Testis (tissue), 3 donors: ENCODE measurements around the gene NOS3. TPM values are rescaled to one million over a fixed set of nuclear protein-coding genes. Genes with fewer than 3 reads are reported as not detected.

ENCODE experiments used
- DNase-seq: peaks from one replicate; pipeline ENCODE4 v3.0.0-alpha.2; 2019
- H3K27ac ChIP-seq, 2 donors: fragments of 200-600 bp; sonication (generic); one replicate each; pipeline ENCODE4 v1.5.1; 2019
- H3K27me3 ChIP-seq: fragments of 200-600 bp; sonication (generic); one replicate; pipeline ENCODE4 v1.5.1; 2019
- H3K36me3 ChIP-seq: fragments of 200-600 bp; sonication (generic); one replicate; pipeline ENCODE4 v1.5.1; 2017; ENCODE audit warnings: low read depth; ENCODE audit errors: missing control alignments
- H3K4me1 ChIP-seq: fragments of 200-600 bp; sonication (generic); one replicate; pipeline ENCODE4 v1.5.1; 2019
- H3K4me3 ChIP-seq, 2 donors: fragments of 200-600 bp; sonication (generic); one replicate each; pipeline ENCODE4 v1.5.1; 2017 to 2019
- H3K9me3 ChIP-seq: fragments of 200-600 bp; sonication (generic); one replicate; pipeline ENCODE4 v1.5.1; 2017
- CTCF ChIP-seq, 3 experiments: fragments of 450-650 bp in 2 of 3; fragments of 200-600 bp in 1 of 3; sonication (generic) in 1 of 3; IDR thresholded peaks; one replicate each; pipeline ENCODE4 v1.5.1; 2016 to 2019; ENCODE audit warnings: antibody characterized with exemption in 3 of 3, mild to moderate bottlenecking in 2 of 3, moderate library complexity in 1 of 3
- POLR2A ChIP-seq: fragments of 450-650 bp; IDR thresholded peaks from one replicate; pipeline ENCODE4 v1.6.1; 2017; ENCODE audit warnings: antibody characterized with exemption, mild to moderate bottlenecking, moderate library complexity
- WGBS, 2 donors: methylation state at CpG; one replicate each; pipeline ENCODE4 v1.1.5; 2018; 5-methylcytosine and 5-hydroxymethylcytosine counted together
- intact Hi-C: fragments of 100-400 bp; cut with DNase I; formaldehyde crosslinking; loops from one replicate; pipeline ENCODE4 v1.15.1; 2023; ENCODE audit warnings: low total_unique reads
- polyA plus RNA-seq: library from polyadenylated mRNA; stranded (reverse); fragments of 350-450 nt; fragmentation: Illumina TruSeq; extraction: RNeasy Lipid Tissue Mini Kit (QIAGEN cat#74804); gene quantifications from one replicate; pipeline ENCODE4 v1.2.3, GENCODE V29; 2014; ENCODE audit warnings: low read depth, low replicate concordance; ENCODE audit not compliant: insufficient read depth
- total RNA-seq, 2 donors: library from RNA; depleted of rRNA; stranded (reverse); fragments of >200 nt; gene quantifications; one replicate each; pipeline ENCODE4 v1.2.3, GENCODE V29; 2016

NOS3 gene
- total and polyA plus RNA-seq, 3 donors from 2014 or later: 19.5 to 36.6 (median 25.0) TPM

DNA sequence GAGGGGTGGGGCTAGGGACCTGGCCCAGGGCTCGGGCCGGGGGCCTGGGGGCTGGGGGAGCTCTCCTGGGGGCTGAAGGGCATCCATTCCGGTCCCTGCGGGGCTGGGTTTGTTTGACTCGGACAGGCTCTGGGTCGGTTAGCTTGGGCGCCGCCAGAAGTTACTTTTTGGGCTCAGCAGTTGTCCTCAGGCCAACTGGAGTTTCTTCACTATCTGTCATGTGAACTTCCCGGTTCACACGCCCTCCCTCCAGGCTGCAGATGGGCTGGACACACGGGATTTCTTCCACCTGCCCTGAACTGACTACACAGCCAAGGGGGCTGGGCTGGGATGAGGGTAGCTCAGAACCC lies 72.4 kb downstream of the NOS3 start:
- H3K9me3 ChIP-seq: no peaks in the 10 kb centered on the region
- peak; percentile 80 for DNase-seq
- peak overlapping the region in 1 of 2 donors; percentile 20 for H3K4me3 ChIP-seq
- peaks cover 39% of the 10 kb centered on the region for H3K4me1 ChIP-seq
- 10 to 44% methylated on average over 5 to 11 of the region's 11 CpGs for WGBS, 2 donors
- H3K27me3 ChIP-seq: no peaks in the 10 kb centered on the region
- no peaks in the 10 kb centered on the region for H3K36me3 ChIP-seq
- TF ChIP-seq POLR2A (no peak), CTCF (IDR thresholded peaks at IDR 0.05) (no peak)
- intact Hi-C loops: no loop called here
- H3K27ac ChIP-seq: peak overlapping the region; percentile 41 to 55

Other genes starting within 250 kb of the NOS3 start
- gene TMEM176B, start 190.7 kb upstream of the NOS3 start, total RNA-seq: 1 to 10 TPM; 3.9 to 6.6 TPM
- 69.3 TPM for gene TMEM176B, start 190.7 kb upstream of the NOS3 start, polyA plus RNA-seq
- 1 to 10 TPM; 1.6 to 4.2 TPM for gene TMEM176A, start 190.2 kb upstream of the NOS3 start, total RNA-seq
- gene TMEM176A, start 190.2 kb upstream of the NOS3 start, polyA plus RNA-seq: 34.7 TPM
- 1 to 10 TPM; 2.8 to 4.5 TPM for gene AOC1, start 138.5 kb upstream of the NOS3 start, total RNA-seq
- 6.2 TPM for gene AOC1, start 138.5 kb upstream of the NOS3 start, polyA plus RNA-seq
- 100 to 1,000 TPM; 230 to 247 TPM for gene KCNH2, start 12.7 kb upstream of the NOS3 start, total RNA-seq
- gene KCNH2, start 12.7 kb upstream of the NOS3 start, polyA plus RNA-seq: 82.5 TPM
- gene ATG9B, start 33.5 kb downstream of the NOS3 start, total RNA-seq: 10 to 100 TPM; 14.9 to 29.7 TPM
- 24.8 TPM for gene ATG9B, start 33.5 kb downstream of the NOS3 start, polyA plus RNA-seq
- gene ABCB8, start 37.4 kb downstream of the NOS3 start, total RNA-seq: 10 to 100 TPM; 59.6 to 76.8 TPM
- gene ABCB8, start 37.4 kb downstream of the NOS3 start, polyA plus RNA-seq: 34.9 TPM
- gene ASIC3, start 57.5 kb downstream of the NOS3 start, total RNA-seq: 10 to 100 TPM; 27.5 to 37.9 TPM
- gene ASIC3, start 57.5 kb downstream of the NOS3 start, polyA plus RNA-seq: 20.8 TPM
- gene CDK5, start 66.9 kb downstream of the NOS3 start, total RNA-seq: 10 to 100 TPM; 10.5 to 15.4 TPM
- gene CDK5, start 66.9 kb downstream of the NOS3 start, polyA plus RNA-seq: 7.1 TPM
- 100 to 1,000 TPM; 147 to 153 TPM for gene SLC4A2, start 68.6 kb downstream of the NOS3 start, total RNA-seq
- gene SLC4A2, start 68.6 kb downstream of the NOS3 start, polyA plus RNA-seq: 68.9 TPM
- 100 to 1,000 TPM; 114 to 124 TPM for gene FASTK, start 89.8 kb downstream of the NOS3 start, total RNA-seq
- gene FASTK, start 89.8 kb downstream of the NOS3 start, polyA plus RNA-seq: 60.3 TPM
- 10 to 100 TPM; 63.2 to 68.7 TPM for gene TMUB1, start 92.5 kb downstream of the NOS3 start, total RNA-seq
- gene TMUB1, start 92.5 kb downstream of the NOS3 start, polyA plus RNA-seq: 30.8 TPM
- gene AGAP3, start 95.5 kb downstream of the NOS3 start, total RNA-seq: 10 to 100 TPM; 65.6 to 90.5 TPM
- 44.1 TPM for gene AGAP3, start 95.5 kb downstream of the NOS3 start, polyA plus RNA-seq
- 10 to 100 TPM in 1 of 2 donors, 1 to 10 TPM in 1; 2.9 to 15.6 TPM for gene GBX1, start 176.7 kb downstream of the NOS3 start, total RNA-seq
- 7.2 TPM for gene GBX1, start 176.7 kb downstream of the NOS3 start, polyA plus RNA-seq
- under 1 TPM in 1 of 2 donors, not detected in 1; 0.39 TPM for gene ASB10, start 196.2 kb downstream of the NOS3 start, total RNA-seq
- gene ASB10, start 196.2 kb downstream of the NOS3 start, polyA plus RNA-seq: 0.18 TPM
- not detected for gene H2BK1, start 219.5 kb downstream of the NOS3 start, total RNA-seq
- not detected for gene H2BK1, start 219.5 kb downstream of the NOS3 start, polyA plus RNA-seq
- 10 to 100 TPM; 44.4 to 49.4 TPM for gene ABCF2, start 236.2 kb downstream of the NOS3 start, total RNA-seq
- 54.3 TPM for gene ABCF2, start 236.2 kb downstream of the NOS3 start, polyA plus RNA-seq
- 10 to 100 TPM; 66.5 to 70.5 TPM for gene CHPF2, start 241.5 kb downstream of the NOS3 start, total RNA-seq
- gene CHPF2, start 241.5 kb downstream of the NOS3 start, polyA plus RNA-seq: 22.6 TPM